HG03469 (cell line): ENCODE results near the gene FTO.

Source experiments
- ATAC-seq: cut with Tn5 transposase; IDR thresholded peaks from one replicate; pipeline ENCODE4 v1.9.1; 2021; ENCODE audit warnings: mild to moderate bottlenecking, moderate library complexity, moderate number of reproducible peaks; ENCODE audit not compliant: unreplicated experiment

The FTO gene

DNA sequence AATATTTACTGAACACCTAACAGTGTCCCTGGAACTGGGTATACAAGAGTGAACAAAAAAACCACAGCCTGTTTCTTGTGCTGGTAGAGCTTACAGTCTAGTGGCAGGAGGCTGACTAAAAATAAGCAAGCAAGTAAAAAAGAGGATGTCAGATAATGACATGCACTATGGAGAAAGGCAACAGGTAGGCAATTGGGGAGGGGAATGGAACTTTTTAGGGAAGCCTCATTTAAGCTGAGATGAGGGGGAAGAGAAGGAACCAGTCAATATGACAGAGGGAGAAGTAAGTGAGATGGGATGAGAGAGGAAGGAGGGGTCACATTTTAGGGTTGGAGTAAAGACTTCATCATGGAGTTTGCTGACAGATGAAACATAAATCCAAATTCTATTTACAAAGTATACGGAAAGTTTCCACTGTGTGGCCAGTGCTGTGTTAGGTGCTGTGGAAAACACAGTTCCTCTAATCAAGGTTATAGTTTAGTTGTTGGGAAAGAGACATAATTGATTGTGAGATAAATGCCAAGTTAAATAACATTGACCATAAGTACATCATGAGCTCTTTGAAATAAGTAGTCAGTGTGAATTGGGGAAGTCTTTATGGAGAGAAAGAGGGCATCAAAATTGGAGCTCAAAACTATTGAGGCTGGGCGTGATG, 251.4 kb downstream of the FTO start:
- ATAC-seq, result no peak

DNA sequence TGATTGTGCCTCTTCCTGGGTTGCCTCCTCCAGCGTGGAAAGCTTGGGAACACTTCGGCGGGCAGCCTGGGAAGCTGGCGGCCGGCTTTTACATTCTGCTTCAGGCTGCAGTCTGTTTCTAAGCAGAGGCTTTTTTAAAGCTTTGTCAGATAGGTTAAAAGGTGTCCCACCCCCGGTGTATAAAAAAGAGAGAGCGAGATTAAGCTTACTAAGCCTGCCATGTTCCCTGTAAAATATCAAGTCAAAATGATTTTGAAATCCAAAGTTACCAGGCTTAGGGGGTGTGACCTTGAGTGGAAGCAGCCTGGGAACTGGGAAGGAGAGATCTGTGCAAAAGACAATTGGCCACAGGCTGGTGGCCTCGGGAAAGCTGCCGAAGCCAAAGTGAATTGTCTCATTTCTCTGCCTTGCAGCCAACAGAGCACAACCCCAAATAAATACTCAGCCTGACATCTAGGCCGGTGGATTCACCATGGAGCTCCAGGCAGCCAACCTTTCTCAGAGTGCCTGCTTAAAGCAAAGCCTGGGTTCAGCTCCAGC, 254.5 kb downstream of the FTO start:
- no peak for ATAC-seq

DNA sequence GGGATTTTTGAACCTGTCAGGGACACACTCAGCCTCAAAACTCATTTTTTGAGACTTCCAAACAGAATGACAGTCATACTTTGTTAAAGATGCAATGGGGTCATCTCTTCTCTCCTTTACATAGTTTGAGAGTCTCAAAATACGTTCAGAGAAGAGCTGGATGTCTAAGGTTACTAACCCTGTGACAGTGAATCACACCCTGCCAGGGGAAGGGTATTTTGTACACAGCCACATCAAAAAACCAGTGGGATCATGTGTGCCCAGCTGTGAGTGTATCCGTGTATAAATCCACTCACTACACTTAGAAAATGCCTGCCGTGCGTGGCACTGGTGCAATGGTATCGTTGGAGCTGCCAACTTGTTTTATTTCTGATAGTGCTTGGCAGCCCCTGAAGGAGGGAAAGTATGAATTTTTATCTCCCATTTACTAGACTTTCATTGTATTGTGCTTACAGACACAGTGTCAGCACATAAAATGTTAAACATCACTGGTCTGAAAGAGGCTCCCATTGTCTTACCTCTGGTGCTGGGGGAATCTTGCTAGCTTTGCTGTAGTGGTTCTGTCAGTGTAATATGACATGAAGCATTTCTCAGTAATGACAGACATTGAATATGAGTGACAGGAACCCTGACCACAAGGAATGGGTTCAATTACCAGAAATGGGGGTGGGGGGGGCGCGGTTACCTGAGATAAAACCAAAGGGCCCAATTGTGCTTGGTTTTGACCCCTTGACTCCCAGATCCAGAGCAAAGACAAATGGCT, 256.3 kb downstream of the FTO start:
- no peak for ATAC-seq

DNA sequence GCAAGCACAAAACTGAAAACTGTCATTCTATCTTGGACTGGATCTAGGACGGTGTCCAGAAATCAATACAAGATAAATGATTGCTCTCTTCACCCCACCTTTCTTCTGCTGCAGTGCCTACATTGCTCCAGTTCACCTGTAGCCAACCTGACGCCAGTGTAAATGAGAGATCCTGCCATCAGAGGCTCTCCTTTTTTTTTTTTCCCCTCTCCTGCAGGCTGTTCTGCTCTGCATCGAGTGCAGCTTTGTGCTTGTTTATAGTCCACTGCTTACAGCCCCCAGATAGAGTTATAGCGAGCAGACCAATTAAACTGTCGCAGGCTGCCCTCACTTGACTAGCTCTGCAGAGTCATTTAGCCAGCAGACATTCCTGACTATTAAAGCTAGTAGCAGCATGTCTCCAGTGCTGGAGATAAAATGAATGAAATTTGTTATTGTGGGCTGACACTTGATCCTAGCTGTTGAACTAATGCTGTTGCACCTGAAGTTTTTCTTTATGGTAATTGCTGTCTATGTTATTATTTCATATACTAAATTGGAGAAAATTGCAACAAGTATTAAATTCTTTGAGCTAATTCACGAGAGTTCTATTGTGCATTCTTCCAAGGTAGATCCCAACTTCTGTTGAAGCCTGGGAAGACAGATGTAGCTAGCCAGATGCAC, 257.1 kb downstream of the FTO start:
- ATAC-seq, result no peak

DNA sequence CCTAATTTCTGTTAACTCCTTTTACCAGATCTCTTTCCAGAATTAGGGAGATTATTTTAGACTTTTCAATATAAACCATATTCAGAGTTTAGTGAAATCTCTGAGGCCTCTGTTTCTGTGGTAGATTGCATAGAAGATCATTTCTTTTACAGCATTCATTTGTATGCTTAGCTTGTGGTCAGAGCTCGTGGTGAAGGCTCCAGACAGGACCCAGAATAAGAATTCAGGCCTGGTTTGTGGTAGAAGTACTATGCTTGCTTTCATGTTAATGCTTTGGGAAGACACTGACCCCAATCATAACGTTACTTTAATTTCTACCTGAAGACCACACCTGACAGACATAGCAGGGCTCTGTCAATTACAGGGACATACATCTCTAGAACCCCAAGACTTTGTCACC, 258.1 kb downstream of the FTO start:
- no peak for ATAC-seq

DNA sequence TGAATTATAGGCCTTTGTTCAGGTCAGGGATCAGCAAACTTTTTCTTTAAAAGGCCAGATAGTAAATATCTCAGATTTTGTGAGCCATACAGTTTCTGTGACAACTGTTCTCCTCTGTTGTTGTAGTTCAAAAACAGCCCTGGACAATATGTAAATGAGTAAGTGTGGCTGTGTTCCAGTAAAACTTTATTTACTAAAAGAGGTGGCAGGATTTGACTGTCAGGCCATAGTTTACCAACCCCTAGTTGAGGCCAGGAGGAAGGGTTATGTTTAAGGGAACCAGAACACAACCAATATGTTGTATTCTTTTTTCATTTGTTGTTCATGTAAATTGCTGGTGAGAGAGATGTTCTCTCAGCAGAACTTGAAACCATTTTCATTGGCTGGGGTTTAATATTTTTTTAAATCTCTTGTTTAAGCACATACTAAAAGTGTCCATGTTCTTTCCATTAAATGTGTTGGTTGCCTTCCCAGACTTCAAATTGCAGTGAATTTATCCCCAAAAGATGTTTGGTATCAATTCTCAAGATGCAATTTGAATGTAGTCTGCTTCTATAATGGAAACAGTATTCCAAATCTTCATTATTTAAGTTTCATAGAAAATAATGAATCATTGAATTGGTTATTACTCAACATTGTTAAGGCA, 260.3 kb downstream of the FTO start:
- no peak for ATAC-seq

GRCh38 chr16:53966821-53967571, 263.0 kb downstream of the FTO start:
- no peak for ATAC-seq

GRCh38 chr16:53967572-53967971, 263.6 kb downstream of the FTO start:
- ATAC-seq, result no peak

DNA sequence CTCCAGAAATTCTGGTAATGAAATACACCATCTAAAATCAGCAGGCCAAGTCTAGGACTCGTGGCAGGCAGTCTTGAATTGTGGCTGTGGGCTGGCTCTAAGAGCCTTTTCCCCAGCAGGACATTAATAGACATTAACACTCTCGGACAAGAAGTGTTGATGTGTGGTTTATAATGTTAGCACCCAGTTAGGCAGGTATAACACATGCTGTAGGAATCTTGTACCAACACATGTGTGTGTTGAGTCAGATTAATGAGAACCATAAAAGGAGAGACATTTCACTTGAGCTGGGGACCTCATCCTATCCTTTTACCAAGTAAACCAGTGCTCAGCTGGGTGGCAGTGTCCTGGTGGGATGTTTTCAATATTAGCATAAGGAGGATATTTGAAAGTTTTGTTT, 264.5 kb downstream of the FTO start:
- ATAC-seq, result no peak

GRCh38 chr16:53968896-53969295, 264.9 kb downstream of the FTO start:
- ATAC-seq, result no peak

- ATAC-seq, result no peak
Measured at GRCh38 chr16:53971616-53972015, 267.7 kb downstream of the FTO start.

DNA sequence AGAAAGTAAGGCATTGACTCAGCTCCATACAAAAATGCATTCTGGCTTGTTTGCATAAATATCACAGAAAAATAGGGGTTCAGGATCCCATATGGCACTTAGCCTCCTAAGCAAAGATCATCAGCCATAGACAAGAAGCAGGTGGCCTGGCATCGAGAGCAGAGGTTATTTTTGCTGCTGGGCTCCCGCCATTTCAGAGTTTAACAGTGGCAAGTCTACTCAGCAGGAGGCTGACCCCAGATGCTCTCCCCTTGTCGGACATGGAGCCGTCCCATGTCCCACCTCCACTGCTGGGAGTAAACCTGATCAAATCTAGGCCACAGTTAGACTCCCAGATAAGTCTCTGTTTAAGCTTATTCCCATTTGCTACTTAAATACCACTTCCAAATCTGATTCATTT, 269.1 kb downstream of the FTO start:
- no peak for ATAC-seq

DNA sequence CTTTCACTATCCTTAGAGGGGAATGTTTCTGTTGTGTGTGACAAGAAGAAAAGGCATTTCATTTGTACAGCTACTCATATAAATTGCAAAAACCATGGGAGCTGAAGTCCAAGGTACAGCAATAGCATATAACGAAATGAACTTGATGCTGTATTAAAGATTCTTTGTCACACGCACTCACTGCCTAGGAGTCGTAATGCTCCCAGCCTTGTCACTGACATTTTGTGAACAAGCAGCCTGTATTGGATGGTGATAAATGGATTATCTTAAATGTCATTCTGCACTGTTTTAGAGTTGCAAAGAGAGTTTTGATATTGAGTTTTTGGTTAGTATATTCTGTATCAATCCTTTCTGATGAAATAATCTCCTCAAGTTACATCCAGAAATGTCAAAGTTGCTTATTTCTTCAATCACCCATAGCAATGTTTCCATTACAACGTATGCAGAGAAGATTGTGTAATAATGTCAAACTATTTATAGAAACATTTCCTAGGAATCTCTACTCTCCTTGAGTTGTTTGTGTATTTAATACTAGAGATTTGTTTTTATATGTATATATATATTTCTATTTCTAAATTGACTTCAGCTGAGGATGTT, 270.6 kb downstream of the FTO start:
- ATAC-seq, result no peak

- no peak for ATAC-seq
Measured at GRCh38 chr16:53980675-53981074, 276.7 kb downstream of the FTO start.

DNA sequence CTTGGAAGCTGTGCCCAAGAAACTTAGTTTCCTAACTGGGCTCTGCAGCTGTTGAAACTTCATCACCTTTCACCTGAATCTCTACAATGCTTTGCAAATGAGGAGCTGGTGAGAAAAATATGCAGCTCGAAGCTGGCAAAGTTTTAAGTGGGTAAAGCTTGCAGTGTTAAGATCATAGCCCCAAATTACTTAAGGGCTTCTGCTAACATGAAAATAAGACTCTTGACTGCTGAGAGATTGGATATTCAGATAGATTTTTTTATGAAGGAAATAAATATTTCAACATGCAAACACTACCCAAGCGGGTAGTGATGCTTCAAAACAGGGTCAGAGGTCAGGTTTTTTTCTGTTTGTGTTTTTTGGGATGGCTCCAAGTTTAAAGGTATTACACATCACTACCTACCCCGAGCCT, 278.7 kb downstream of the FTO start:
- no peak for ATAC-seq

DNA sequence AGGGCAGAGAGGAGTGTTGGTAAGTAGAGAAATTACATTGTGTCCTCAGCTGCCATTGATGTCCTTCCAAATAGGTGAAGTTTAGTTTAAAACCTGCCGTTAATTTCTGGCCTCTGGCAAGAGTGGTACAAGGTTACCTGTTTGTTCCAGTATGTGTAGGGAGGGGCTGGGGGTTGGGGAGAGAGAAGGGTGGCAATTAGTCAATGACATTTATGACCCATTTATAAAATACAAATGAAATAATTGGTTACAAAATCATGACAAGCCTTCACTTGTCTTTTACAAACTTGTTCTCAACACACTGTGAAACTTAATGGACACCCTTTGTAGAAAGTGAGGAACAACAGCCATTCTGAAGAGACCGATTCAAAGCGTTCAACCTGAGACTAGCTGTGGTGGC, 281.0 kb downstream of the FTO start:
- no peak for ATAC-seq

DNA sequence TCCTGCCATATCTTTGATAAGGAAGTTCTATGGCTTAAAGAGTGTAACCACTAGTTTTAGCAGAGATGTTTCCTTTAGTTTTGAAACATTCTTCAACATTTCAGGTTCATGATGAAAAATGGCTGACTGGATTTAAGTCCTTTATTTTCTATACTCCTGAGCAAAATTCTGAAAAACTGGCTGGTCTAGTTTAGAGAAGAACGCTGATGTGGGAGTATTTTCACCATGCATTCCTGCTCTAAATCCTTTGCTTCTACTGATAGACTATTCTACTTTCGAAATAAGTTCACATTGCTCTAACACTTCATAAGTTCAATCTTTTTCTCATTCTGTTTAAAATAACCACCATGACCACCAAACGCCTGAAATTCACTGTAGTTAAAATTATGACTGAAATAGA, 281.9 kb downstream of the FTO start:
- no peak for ATAC-seq

GRCh38 chr16:53986793-53987192, 282.8 kb downstream of the FTO start:
- no peak for ATAC-seq

DNA sequence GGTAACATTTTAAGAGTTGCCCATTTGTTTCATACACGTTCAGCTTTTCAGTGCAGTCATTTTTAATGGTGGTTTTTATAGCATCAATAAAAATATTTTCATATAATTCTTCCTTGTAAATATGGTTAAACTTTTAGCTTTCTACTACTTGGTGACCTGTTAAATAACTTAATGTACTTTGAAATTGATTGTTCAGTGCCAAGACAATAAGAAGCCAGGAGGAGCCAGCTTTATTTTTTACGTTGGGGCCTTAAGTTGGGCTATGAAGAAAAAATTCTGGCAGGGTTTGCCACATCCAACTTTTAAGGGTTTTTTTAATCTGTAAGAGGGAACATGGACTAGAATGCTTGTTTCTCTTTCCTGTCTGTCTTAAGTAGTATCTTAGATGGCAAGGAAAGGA, 284.2 kb downstream of the FTO start:
- no peak for ATAC-seq

DNA sequence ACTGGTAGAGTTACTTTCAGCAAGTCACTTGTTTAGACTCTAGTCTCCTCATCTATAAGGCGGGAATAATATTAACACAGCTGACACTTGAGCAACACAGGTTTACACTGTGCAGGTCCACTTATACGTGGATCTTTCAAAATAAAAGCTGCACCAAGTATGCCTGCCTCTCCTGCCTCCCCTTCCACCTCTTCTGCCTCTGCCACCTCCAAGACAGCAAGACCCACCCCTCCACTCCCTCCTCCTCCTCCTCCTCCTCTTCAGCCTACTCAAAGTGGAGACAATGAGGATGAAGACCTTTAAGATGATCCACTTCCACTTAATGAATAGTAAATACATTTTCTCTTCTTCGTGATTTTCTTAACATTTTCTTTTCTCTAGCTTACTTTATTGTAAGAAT, 285.6 kb downstream of the FTO start:
- no peak for ATAC-seq
